A673 (cell line): ENCODE measurements around the gene GPRC5C.

ENCODE experiments used
- CTCF ChIP-seq: fragments of 300-800, 200-600 bp; sonication (generic); conservative IDR thresholded peaks from 2 replicates; pipeline ENCODE4 v1.5.1; 2017; ENCODE audit warnings: low read depth, mild to moderate bottlenecking, antibody characterized with exemption, low read length, moderate library complexity, mixed read lengths
- EZH2 ChIP-seq: fragments of 200-600 bp; sonication (generic); IDR thresholded peaks from 2 replicates; pipeline ENCODE4 v1.6.1; 2017; ENCODE audit warnings: borderline replicate concordance, low read depth, mild to moderate bottlenecking, mixed read lengths, antibody characterized with exemption, low read length; ENCODE audit not compliant: poor library complexity, severe bottlenecking

- no peak for TF ChIP-seq CTCF
- no peak for TF ChIP-seq EZH2
These were observed 18.4 kb upstream of the GPRC5C start for GRCh38 chr17:74413491-74413890.
